GM18499 (cell line): ENCODE measurements around the gene DGKE.

Experiments used
- ATAC-seq: cut with Tn5 transposase; IDR thresholded peaks from one replicate; pipeline ENCODE4 v1.9.1; 2021; ENCODE audit warnings: moderate number of reproducible peaks; ENCODE audit not compliant: insufficient read depth, unreplicated experiment

Gene DGKE

GRCh38 chr17:56885312-56885657 is 51.3 kb downstream of the DGKE start:
- ATAC-seq: no peak

- ATAC-seq: no peak
These were observed 52.4 kb downstream of the DGKE start for GRCh38 chr17:56886288-56886731.

GRCh38 chr17:56887105-56887504 is 53.2 kb downstream of the DGKE start:
- no peak for ATAC-seq

GRCh38 chr17:56887552-56888467 is 53.9 kb downstream of the DGKE start:
- ATAC-seq: no peak

- ATAC-seq: no peak
These were observed 56.4 kb downstream of the DGKE start for GRCh38 chr17:56890390-56890789.

GRCh38 chr17:56890906-56891674 is 57.1 kb downstream of the DGKE start:
- no peak for ATAC-seq

GRCh38 chr17:56891751-56892150 is 57.8 kb downstream of the DGKE start:
- ATAC-seq: no peak

- ATAC-seq: no peak
These were observed 58.4 kb downstream of the DGKE start for GRCh38 chr17:56892333-56892732.

- no peak for ATAC-seq
These were observed 59.6 kb downstream of the DGKE start for GRCh38 chr17:56893503-56893902.

GRCh38 chr17:56894859-56895455 is 61.0 kb downstream of the DGKE start:
- ATAC-seq: no peak

- no peak for ATAC-seq
These were observed 62.4 kb downstream of the DGKE start for GRCh38 chr17:56896217-56896967.

GRCh38 chr17:56896968-56897359 is 63.0 kb downstream of the DGKE start:
- ATAC-seq: no peak

- ATAC-seq: no peak
These were observed 63.9 kb downstream of the DGKE start for GRCh38 chr17:56897646-56898424.

GRCh38 chr17:56898874-56899273 is 64.9 kb downstream of the DGKE start:
- ATAC-seq: no peak

- ATAC-seq: no peak
These were observed 65.5 kb downstream of the DGKE start for GRCh38 chr17:56899403-56899802.

GRCh38 chr17:56902348-56902747 is 68.4 kb downstream of the DGKE start:
- no peak for ATAC-seq

GRCh38 chr17:56903560-56903959 is 69.6 kb downstream of the DGKE start:
- ATAC-seq: no peak

- peak; percentile 60 for ATAC-seq
These were observed 74.1 kb downstream of the DGKE start for GRCh38 chr17:56908001-56908542.

GRCh38 chr17:56909742-56910508 is 76.0 kb downstream of the DGKE start:
- ATAC-seq: no peak
